Dedifferentiated amniotic fluid mesenchymal stem cell (primary cell): ENCODE results near the gene HS6ST3.

Experiments
- DNase-seq: peaks from one replicate; pipeline ENCODE4 v3.0.0-alpha.2; 2016; ENCODE audit errors: extremely low spot score

Gene HS6ST3

DNA sequence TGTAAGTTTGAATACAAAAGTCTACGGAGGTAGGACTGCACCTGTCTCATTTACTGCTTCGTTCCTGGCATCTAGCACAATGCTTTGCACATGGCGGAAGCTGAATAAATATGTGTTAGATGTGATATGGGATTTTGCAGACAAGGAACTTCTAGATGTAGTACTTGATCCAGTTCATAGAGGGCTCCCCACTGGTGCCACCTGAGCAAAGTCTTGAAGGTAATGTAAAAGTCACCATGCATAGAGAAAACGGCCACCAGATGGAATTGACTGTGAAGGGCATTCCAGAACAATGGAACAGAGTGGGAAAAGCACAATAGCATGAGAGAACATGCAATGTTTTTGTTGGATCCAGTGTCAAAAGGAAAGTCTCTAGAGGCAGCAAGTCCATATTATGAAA is 209.3 kb downstream of the HS6ST3 start:
- DNase-seq, result no peak

DNA sequence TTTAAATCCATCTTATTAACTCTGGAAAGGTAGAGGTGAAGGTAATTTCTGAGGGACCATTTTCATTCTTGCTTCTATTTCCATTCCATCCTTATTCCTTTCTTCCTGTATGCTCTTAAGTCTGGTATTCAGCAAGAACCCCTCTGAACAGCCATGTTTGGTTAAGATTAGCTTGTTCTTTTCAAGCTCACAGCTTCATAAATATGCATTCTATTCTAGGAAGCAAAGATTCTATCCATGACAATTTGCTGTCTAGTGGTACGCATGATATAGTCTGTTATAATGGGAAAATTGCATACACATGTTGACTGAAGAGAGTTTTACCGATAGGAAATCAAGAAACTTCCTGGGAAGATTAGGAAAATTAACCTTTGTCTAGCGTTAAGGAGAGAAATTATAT is 218.7 kb downstream of the HS6ST3 start:
- no peak for DNase-seq

DNA sequence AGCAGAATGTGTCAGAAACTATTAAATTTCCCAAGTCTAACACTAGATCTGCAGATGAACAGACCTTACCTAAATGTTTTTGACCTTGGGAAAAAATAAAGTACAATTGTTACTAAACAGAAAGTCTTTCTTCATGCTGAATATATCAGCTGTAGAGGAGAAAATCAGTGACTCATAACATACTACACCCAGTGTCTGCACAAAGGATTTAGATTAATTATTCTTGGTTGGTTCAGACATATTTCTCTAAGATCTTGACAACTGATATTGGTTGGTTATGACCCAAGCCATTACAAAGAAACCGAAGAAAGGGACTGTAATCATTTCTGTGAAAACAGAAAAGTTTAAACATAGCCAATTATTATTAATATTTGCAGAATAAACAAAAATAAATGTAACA is 225.1 kb downstream of the HS6ST3 start:
- DNase-seq, result no peak

DNA sequence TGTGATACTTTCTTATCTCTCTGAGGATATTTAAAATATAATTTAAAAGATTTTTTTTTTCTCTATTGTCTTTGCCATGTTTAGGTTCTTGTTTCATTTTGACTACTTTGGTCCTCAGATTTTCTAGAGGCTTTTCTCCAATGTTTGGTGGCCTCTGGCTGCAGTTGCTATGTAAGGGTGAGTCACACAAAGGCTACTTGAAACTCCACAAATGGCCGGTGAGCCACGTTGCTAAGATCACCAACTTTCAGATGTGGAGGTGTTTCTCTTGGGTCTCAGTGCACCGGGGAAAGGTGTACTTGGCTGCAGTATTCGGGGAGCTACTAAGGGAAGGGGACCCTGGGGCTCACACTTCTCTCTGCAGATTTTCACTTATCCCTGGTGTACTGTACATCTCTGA is 248.1 kb downstream of the HS6ST3 start:
- DNase-seq, result no peak

DNA sequence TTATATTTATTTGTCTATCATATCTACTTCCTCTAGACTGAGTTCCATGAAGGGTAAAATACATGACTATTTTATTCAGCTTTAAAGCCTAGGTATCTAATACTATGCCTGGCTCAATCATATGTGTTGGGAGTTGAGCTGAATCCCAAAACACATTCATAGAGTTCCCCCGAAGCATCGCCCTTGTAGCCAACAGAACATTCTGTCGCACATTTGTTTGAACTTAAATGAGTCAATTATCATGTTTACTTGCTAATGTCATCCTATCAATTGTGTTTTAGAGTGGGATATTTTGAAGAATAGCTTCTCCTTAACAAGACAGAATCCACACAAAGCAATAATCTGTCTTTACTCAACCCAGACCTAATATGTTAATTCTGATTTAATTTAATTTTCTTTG is 252.4 kb downstream of the HS6ST3 start:
- DNase-seq, result no peak

DNA sequence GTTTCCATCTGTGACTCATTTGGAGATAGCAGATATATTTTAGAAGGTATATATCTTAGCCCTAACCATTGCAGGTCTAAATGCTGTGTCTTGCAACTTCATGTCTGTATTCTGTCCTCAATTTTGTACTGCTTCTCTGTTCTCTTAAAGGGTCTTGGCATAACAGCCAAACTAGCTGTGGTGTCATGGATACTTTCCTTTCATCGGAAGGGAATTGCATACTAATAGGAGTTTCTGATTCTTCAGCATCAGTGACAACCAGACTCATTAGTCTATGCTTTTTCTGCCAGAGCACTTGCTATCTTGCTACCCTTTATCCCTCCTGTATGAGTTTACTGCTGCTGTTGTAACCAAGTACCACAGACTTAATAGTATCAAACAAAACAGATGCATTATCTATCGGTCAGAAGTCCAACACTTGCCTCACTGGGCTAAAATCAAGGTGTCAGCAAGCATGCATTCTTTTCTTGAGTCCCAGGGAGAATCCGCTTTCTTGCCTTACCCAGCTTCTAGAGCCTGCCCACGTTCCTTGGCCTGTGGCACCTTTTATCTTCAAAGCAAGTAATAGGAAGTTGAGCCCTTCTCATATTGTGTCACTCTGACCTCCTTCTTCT is 253.1 kb downstream of the HS6ST3 start:
- no peak for DNase-seq

DNA sequence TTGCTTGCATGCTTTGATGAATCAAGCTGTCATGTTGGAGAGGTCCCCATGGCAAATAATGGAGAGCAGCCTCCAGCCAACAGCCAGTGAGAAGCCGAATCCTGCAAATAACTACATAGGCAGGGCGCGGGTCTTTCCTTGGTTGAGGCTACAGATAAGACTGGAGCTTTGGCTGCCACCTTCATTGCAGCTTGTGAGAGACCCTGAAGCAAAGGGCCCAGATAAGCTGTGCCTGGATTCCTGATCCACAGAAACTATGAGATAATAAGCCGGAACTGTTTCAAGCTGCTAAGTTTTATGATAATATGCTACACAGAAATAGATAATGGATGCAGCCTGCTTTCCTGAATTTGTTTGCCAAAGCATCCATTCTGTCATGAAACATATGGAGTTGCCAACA is 257.0 kb downstream of the HS6ST3 start:
- no peak for DNase-seq

DNA sequence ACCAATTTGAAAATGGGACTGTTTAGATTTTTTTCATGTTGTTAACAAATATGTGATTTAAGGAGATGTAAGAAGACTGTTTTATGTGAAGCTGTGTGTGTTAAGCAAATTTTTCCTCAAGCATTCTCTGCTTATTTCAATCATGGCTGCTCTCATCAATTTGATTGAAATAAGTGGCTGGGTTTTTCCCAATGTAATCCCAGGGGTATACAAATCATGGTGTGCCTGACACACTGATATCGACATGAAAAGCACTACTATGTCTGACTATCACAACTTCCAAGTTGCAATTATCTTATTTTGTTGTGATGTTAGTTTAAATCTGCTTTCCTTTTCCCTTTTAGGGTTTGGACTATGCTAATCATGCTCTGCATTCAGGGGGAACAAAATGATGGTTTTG is 283.7 kb downstream of the HS6ST3 start:
- no peak for DNase-seq

DNA sequence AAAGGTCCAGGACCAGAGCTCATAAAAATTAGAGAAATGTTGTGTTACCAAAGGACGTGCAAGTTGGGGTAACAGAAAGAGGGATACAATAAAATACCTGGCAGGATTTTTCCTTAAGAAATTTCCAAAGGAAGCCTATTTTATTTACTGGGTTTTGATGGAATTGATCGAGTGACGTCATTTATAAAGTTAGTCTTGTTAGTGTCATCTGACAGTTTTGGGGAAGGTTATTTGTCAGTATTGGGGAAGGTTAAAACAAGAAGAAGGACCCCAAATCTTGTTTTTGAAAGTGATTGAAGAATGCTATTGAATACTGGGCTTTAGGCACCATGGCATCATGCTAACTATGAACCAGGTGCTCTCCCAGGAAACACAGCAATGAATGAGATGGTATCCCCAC is 287.9 kb downstream of the HS6ST3 start:
- DNase-seq, result no peak

DNA sequence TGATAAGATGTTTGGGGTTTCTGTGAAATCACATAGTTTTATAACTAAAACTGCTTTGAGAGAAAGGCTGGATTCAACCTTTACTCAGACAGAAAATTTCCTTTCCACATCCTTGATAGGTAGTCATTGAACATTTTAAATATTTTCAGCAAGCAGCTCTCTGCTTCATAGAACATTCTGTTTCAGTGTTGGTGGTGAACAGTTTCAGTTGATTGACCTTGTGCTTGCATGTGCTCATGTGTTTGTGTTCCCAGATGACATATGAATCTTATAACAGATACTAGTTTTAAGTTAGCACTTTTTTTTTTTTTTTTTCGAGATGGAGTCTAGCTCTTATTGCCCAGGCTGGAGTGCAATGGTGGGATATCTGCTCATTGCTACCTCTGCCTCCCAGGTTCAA is 290.1 kb downstream of the HS6ST3 start:
- DNase-seq, result no peak

DNA sequence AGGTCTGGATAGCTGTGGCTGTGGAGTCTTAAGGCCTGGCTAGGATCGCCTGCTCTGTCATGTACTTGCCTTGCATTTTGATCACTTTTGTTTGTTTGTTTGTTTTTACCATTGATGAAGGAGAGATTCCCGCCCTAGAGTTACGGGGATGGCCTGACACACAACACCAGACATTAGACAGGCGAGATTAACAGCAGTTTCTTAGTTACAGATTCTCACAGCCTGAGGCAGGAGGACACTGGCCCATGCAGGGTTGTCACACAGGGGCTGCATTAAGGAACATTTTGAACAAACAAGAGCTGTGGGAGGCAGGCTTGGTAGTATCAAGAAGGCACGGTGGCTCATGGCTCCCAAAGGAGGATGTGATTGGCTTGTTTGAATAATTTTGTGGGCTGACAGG is 291.8 kb downstream of the HS6ST3 start:
- DNase-seq, result no peak

DNA sequence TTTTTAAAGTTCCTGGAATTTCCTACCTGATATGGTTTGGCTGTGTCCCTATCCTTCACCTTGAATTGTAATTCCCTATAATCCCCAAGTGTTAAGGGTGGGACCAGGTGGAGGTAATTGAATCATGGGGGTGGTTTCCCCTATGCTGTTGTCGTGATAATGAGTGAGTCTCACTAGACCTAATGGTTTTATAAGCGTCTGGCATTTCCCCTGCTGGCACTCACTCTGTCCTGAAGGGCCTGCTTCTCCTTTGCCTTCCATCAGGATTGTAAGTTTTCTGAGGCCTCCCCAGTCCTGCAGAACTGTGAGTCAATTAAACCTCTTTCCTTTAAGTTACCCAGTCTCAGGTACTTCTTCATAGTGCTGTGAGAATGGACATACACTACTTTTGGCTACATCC is 298.7 kb downstream of the HS6ST3 start:
- DNase-seq, result no peak

DNA sequence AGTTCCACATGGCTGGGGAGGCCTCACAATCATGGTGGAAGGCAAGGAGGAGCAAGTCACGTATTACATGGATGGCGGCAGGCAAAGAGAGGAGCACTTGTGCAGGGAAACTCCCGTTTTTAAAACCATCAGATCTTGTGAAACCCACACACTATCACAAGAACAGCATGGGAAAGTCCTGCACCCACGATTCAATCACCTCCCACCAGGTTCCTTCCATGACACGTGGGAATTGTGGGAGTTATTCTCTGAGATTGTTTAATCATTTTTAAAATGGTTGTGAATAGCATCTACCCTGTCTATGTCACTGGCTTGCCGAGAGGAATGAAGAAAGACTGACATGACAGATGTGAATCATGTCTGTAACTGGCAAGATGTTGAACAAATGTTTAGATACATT is 301.7 kb downstream of the HS6ST3 start:
- no peak for DNase-seq

DNA sequence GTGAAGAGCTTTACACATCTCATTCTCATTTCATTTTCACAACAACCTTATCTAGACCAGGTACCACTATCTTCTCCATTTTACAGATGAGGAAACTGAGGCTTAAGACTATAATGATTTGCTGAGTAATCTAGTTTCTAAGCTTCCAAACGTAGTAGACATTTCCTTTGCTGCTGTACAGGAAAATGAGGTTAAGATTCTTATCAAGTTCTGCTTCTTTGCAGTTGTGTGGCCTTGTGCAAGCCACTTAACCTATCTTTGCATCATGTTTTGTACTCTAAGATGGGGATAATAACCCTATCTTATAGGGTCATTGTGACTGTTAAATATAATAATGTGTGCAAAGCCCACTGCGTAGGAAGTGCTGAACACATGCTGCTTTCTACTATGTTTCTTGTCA is 307.9 kb downstream of the HS6ST3 start:
- no peak for DNase-seq

DNA sequence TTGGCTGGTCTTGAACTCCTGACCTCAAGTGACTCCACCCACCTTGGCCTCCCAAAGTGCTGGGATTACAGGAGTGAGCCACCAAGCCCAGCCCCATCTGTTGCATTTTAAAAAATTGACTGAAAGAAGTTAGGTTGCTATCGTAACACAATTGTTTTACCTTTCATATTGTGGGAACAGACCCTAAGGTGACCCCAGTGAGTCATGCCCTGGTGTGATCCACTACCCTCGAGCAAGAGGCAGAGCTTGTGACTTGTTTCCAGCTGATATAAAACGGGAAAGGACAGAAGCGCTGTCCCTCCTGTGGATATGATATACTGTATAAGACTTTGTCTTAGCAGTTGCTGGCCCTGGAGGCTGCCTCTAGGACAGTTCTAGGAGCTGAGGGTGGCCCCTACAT is 308.6 kb downstream of the HS6ST3 start:
- no peak for DNase-seq

DNA sequence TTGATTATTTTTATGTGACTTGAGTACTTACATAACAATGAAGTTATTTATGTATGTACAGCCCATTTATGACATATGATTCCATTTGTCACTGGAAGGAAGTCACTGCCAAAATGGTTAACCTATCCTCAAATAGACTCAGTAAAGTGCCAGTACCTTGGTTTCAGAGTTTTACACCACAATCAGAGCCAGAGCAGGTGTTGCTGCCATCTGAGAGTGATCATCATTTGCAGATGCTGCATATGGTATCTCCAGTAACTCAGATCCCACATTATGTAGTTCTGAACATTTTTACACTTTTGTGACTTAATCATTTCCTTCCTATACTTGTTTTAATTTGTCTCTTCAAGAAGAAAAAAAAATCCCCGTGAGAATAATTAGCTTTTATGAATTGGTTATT is 313.3 kb downstream of the HS6ST3 start:
- no peak for DNase-seq

DNA sequence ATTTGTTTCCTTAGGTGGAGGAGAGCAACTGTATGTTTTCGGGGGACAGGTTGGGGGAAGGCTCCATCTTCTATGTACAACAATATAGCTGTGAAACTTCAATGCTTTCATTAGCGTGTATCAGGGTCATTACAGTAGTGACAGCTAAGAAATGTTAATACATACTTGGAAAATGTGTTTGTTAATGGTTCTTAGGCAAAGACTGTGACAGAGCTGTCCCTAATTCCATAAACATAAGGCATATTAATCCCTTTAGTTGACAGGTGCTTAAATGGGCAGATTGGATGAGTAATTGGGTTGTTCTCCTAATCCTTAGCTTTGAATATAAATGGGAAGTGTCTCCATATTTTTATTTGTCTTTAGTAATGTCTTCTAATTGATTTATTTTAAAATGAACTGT is 313.7 kb downstream of the HS6ST3 start:
- no peak for DNase-seq

DNA sequence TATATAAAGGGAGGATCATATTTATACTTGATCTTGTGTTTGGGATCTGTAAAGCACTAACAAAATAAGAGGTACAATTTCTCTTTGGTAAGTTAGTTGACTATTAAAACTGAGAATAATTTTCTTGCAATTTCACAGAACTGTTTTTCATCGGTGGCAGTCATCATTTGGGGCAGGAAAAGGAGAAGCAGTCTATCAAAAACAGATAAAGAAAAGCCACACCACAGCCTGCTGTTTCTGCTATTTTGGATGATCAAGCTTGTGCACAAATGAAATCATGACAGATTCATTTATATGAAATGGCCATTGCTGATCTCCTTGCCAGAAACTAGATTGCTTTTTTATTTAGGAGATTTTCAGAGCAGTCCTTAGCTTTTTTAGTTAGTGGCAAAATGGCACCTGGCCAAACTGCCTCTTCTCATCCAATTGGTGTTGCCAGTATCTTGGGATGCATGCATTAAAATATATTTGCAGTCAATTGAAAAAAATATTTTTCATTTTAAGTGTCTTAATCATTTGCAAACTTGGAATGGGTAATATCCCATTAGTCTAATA is 326.0 kb downstream of the HS6ST3 start:
- DNase-seq, result no peak

DNA sequence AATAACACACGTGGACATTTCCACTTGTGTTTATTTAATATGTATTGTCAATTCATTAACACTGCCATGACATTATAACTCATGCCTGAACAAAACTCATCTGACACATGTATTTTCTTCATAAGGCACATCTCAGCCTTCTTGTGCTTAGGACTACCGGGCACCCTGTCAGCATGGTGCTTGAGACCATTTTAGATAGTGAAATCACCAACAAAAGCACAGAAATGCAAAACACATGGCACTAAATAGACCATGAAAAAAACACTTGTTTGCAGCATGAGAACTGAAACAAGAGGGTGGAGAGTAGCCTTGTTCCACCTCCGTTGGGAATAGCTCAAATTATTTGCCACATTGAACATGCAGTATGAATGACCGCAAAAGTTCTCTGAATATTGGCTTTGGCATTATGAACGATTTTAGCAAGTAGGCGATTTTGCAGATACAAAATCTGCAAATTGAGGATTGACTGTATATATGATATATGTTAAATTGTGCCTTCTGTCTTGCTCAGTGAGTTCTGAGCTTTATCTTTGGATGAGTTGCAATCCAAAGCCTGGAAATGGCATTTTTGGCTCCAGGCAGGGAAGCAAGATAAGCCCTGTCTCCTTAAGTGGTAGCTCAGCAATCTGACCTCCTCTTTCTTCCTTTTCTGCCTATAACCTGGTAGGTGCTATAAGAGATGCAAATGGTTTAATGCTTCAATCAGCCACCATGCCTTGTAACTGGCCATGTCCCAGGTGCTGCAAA is 328.2 kb downstream of the HS6ST3 start:
- DNase-seq, result no peak

DNA sequence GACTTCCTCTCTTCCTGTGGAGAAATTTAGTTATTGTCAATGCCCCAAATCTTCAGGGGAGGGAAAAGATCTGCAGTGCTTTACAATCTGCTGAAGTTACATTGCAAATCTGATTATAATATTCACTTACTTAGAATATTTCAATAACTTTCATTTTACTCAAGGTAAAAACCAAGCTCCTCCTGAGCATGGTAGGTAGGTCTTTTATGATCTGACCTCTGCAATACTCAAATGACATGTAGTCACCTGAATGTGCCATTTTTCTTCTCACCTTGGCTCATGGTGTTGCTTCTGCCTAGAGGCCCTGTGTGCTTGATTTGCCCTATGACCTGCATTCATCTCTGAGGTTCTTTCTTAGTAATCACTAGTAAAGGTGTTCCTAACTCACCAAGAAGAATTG is 331.4 kb downstream of the HS6ST3 start:
- DNase-seq, result no peak

DNA sequence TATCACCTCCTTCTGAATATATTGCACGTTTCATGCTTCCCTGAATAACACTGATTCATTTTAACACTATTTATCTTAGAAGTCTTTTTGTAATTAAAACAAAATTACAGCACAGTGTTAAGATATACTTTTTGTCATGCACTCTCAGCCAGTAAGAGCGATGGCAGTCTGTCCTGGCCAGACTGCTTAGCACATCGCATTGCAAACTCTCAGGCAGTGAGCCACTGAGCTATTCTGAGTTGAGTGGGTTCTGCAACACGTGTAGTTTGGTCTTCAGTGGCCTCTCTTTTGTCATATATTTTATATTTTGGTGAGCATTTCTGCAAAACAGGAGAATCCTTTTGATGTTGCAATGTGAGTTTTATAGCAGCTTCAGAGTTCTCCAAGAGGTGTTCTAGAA is 332.1 kb downstream of the HS6ST3 start:
- DNase-seq, result no peak

DNA sequence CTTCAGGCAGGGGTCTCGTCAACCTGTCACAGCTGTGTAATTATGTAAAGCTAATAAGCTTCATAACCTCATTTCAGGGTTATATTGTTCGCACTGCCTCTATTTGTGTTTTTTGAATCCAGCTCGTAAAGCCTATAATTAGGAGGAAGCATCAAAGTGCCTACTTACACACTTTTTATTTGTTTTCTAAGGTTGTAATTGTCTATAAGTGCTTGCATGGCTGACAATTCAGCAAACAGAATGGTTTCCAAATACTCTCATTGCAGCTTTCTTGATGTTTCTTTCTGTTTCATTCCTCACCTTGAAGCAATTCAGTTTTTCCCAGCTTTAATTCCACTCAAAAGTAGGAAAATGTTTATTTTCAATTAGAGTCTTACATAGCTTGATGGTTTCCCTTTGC is 336.3 kb downstream of the HS6ST3 start:
- no peak for DNase-seq

DNA sequence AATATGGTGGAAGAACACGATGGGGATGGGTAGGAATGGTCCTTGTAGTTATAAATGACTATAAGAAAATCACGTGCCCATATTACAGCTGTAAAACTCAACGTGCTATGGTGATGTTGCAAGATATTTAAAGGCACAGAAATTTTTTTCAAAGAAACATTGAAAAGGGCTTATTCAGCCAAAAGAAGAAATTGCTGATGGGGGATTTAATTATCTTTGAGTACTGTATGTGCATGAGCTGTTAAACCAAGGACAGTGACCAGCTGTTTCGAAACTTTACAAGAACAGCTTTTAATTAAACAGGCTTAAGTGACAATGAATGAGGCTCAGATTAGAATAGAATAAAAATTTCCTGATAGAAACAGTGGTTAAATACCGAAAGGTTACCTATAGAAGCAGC is 339.0 kb downstream of the HS6ST3 start:
- DNase-seq, result no peak
